Endodermal cell (in vitro differentiated cells): ENCODE data around the gene ALDH1L1. TPM values are rescaled to one million over a fixed set of nuclear protein-coding genes. Genes with fewer than 3 reads are reported as not detected.

ENCODE experiments used
- DNase-seq: peaks from one replicate; pipeline ENCODE4 v3.0.0-alpha.2; 2017
- H3K27ac ChIP-seq: 2 replicates; pipeline ENCODE4 v1.5.1; 2013; ENCODE audit warnings: mild to moderate bottlenecking, low read depth, low read length, moderate library complexity
- H3K27me3 ChIP-seq: 2 replicates; pipeline ENCODE4 v1.6.1; 2013; ENCODE audit warnings: mild to moderate bottlenecking, low read length, moderate library complexity; ENCODE audit not compliant: insufficient read depth, control insufficient read depth, poor library complexity, severe bottlenecking
- H3K36me3 ChIP-seq: 2 replicates; pipeline ENCODE4 v1.7.0; 2013; ENCODE audit warnings: mild to moderate bottlenecking, low read length, moderate library complexity; ENCODE audit not compliant: control insufficient read depth, insufficient read depth
- H3K4me1 ChIP-seq: one replicate; pipeline ENCODE4 v1.7.0; 2013; ENCODE audit warnings: low read length; ENCODE audit not compliant: control insufficient read depth, insufficient read depth
- H3K4me3 ChIP-seq: 2 replicates; pipeline ENCODE4 v1.5.1; 2013; ENCODE audit warnings: mild to moderate bottlenecking, low read length, moderate library complexity
- H3K9ac ChIP-seq: 2 replicates; pipeline ENCODE4 v1.6.1; 2013; ENCODE audit warnings: mild to moderate bottlenecking, low read length, moderate library complexity; ENCODE audit not compliant: poor library complexity, severe bottlenecking; ENCODE audit errors: extremely low read depth
- H3K9me3 ChIP-seq: 2 replicates; pipeline ENCODE4 v1.6.1; 2013; ENCODE audit warnings: mild to moderate bottlenecking, low read length, moderate library complexity; ENCODE audit not compliant: control insufficient read depth
- H3K27ac Mint-ChIP-seq: 2 replicates; pipeline ENCODE4 v1.8.0; 2020; ENCODE audit warnings: mixed read lengths
- H3K27me3 Mint-ChIP-seq: 2 replicates; pipeline ENCODE4 v1.8.0; 2021; ENCODE audit warnings: mild to moderate bottlenecking, mixed read lengths; ENCODE audit not compliant: insufficient read depth
- H3K36me3 Mint-ChIP-seq: 2 replicates; pipeline ENCODE4 v1.8.0; 2020; ENCODE audit warnings: low read depth, mixed read lengths
- H3K4me1 Mint-ChIP-seq: 2 replicates; pipeline ENCODE4 v1.8.0; 2020; ENCODE audit warnings: mixed read lengths
- H3K4me3 Mint-ChIP-seq: 2 replicates; pipeline ENCODE4 v1.8.0; 2020; ENCODE audit warnings: mild to moderate bottlenecking, moderate library complexity, mixed read lengths
- H3K9me3 Mint-ChIP-seq: 2 replicates; pipeline ENCODE4 v1.8.0; 2020; ENCODE audit warnings: mild to moderate bottlenecking, mixed read lengths
- WGBS, 2 experiments: methylation state at CpG; one replicate each; pipeline versions ENCODE4 v1.1.5 to v1.1.7; 2013; ENCODE audit warnings: missing lambda C conversion rate in 2 of 2, mixed read lengths in 1 of 2; ENCODE audit not compliant: insufficient coverage in 1 of 2, insufficient read length in 1 of 2; 5-methylcytosine and 5-hydroxymethylcytosine counted together
- total RNA-seq, 2 donors: library from RNA; stranded (reverse); fragmentation: NEBNext Ultra II Directional in 1 of 2; extraction: Animal tissue kit (Norgen Biotek cat#: 25700) in 1 of 2; gene quantifications; 2 replicates in 1 of 2; 3 replicates in 1 of 2; pipeline ENCODE4 v1.2.1, GENCODE V29; 2021
- TF ChIP-seq, protein P1 (sequence below): fragments of 200-600 bp; sonication (generic); conservative IDR thresholded peaks from 2 replicates; pipeline ENCODE4 v1.5.0; 2021; ENCODE audit warnings: antibody characterized with exemption, mild to moderate bottlenecking

The ALDH1L1 gene
- total RNA-seq, 2 donors from 2014 or later = 1.0 to 1.6 TPM

DNA sequence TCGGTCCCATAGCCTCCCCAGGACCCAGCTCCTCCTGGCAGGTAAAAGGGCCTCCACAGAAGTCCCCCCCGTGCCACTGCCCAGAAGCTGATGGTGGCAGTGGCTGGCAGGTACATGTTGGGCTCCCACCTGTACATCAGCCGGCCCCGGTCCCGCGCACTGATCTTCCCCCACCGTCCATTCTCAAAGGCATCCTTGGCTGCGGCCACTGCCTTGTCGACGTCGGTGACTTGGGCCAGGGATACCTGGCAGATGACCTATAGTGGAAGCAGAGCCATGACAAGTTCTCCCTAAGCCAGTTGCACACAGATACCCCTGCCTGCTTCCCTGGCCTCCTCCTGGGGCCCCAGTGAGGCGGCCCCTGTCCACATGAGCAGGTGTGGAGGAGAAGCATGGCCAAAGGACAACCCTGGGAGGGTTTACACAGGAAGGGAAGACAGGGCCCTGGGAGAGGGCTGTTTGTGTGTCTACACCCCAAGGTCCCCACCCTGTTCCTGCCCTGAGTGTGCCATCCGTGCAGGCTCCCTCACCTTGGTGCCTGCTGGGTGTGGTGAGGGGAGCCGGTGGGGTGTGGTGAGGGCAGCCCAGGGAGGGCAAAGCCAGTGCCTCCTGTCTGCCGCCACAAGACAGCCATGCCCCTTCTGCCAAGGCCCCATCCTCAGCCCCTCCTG is 44.8 kb downstream of the ALDH1L1 start:
- WGBS, 2 experiments = 93 to 95% methylated on average over 4 to 15 of the region's 15 CpGs
- no peak overlapping the region for H3K9ac ChIP-seq
- TF ChIP-seq, protein P1, sequence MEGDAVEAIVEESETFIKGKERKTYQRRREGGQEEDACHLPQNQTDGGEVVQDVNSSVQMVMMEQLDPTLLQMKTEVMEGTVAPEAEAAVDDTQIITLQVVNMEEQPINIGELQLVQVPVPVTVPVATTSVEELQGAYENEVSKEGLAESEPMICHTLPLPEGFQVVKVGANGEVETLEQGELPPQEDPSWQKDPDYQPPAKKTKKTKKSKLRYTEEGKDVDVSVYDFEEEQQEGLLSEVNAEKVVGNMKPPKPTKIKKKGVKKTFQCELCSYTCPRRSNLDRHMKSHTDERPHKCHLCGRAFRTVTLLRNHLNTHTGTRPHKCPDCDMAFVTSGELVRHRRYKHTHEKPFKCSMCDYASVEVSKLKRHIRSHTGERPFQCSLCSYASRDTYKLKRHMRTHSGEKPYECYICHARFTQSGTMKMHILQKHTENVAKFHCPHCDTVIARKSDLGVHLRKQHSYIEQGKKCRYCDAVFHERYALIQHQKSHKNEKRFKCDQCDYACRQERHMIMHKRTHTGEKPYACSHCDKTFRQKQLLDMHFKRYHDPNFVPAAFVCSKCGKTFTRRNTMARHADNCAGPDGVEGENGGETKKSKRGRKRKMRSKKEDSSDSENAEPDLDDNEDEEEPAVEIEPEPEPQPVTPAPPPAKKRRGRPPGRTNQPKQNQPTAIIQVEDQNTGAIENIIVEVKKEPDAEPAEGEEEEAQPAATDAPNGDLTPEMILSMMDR = no peak
- Mint-ChIP-seq H3K4me1 (no peaks in the 10 kb centered on the region), H3K27me3 (peaks cover 22% of the 10 kb centered on the region), H3K27ac (no peak overlapping the region), H3K9me3 (no peaks in the 10 kb centered on the region), H3K4me3 (no peak overlapping the region), H3K36me3 (no peaks in the 10 kb centered on the region)
- DNase-seq = peak; percentile 24
- H3K27ac ChIP-seq = no peak overlapping the region
- no peaks in the 10 kb centered on the region for H3K27me3 ChIP-seq
- no peaks in the 10 kb centered on the region for H3K36me3 ChIP-seq
- H3K9me3 ChIP-seq = no peaks in the 10 kb centered on the region
- H3K4me1 ChIP-seq = no peaks in the 10 kb centered on the region
- no peak overlapping the region for H3K4me3 ChIP-seq

DNA sequence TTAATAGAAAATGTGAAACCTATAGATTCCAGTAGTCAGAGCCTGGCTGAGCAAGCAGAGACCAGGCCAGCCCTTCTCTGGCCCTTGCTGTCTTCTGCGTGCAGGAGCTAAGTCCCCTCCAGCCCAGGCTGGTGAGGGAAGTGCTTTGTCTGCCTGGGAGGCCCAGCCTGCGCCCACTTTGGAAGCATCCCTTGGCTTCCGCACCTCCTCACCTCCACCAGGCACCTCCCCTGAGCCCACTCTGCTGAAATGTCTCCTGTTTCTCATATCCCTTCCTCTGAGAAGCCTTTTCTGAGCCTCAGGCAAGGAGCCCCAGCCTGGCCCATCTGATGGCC is 45.3 kb downstream of the ALDH1L1 start:
- no peaks in the 10 kb centered on the region for H3K4me1 Mint-ChIP-seq
- H3K4me3 ChIP-seq = no peak overlapping the region
- peaks cover 22% of the 10 kb centered on the region for H3K27me3 Mint-ChIP-seq
- H3K4me3 Mint-ChIP-seq = no peak overlapping the region
- 91 to 94% methylated on average over 2 to 3 of the region's 3 CpGs for WGBS, 2 experiments
- H3K36me3 ChIP-seq = no peaks in the 10 kb centered on the region
- H3K36me3 Mint-ChIP-seq = no peaks in the 10 kb centered on the region
- no peaks in the 10 kb centered on the region for H3K9me3 ChIP-seq
- no peaks in the 10 kb centered on the region for H3K4me1 ChIP-seq
- no peaks in the 10 kb centered on the region for H3K9me3 Mint-ChIP-seq
- H3K27ac Mint-ChIP-seq = no peak overlapping the region
- peak; percentile 26 for DNase-seq
- H3K27ac ChIP-seq = no peak overlapping the region
- no peaks in the 10 kb centered on the region for H3K27me3 ChIP-seq
- H3K9ac ChIP-seq = no peak overlapping the region
- TF ChIP-seq, protein P1 = no peak

- H3K4me3 Mint-ChIP-seq = no peak overlapping the region
- no peaks in the 10 kb centered on the region for H3K9me3 ChIP-seq
- WGBS, 2 experiments = 68 to 83% methylated on average over 7 to 23 of the region's 23 CpGs
- H3K4me1 Mint-ChIP-seq = no peaks in the 10 kb centered on the region
- no peaks in the 10 kb centered on the region for H3K9me3 Mint-ChIP-seq
- H3K9ac ChIP-seq = no peak overlapping the region
- H3K4me1 ChIP-seq = no peaks in the 10 kb centered on the region
- peak; percentile 90 for DNase-seq
- H3K36me3 ChIP-seq = no peaks in the 10 kb centered on the region
- H3K27ac Mint-ChIP-seq = no peak overlapping the region
- H3K27ac ChIP-seq = no peak overlapping the region
- H3K36me3 Mint-ChIP-seq = no peaks in the 10 kb centered on the region
- TF ChIP-seq, protein P1 = peak; percentile 93
- H3K27me3 ChIP-seq = no peaks in the 10 kb centered on the region
- H3K27me3 Mint-ChIP-seq = peaks cover 19% of the 10 kb centered on the region
- no peak overlapping the region for H3K4me3 ChIP-seq
Observed at GRCh38 chr3:126134219-126134975, 46.0 kb downstream of the ALDH1L1 start.
